ENCODE results near the gene TRIP12. TPM values are rescaled to one million over a fixed set of nuclear protein-coding genes. Genes with fewer than 3 reads are reported as not detected.

The TRIP12 gene
- total RNA-seq, 4 donors from 2014 or later = 131 to 343 (median 194) TPM

GRCh38 chr2:229943171-229943570 lies 21.4 kb upstream of the TRIP12 start:
- Histone ChIP-seq H3K9me3 (no peaks in the 10 kb centered on the region), H3K27me3 (no peaks in the 10 kb centered on the region), H3K4me3 (no peak overlapping the region), H3K36me3 (no peaks in the 10 kb centered on the region), H3K27ac (no peak overlapping the region), H3K4me1 (no peaks in the 10 kb centered on the region)
- no peak for TF ChIP-seq POLR2A (IDR thresholded peaks at IDR 0.05)
- TF ChIP-seq, protein P1, sequence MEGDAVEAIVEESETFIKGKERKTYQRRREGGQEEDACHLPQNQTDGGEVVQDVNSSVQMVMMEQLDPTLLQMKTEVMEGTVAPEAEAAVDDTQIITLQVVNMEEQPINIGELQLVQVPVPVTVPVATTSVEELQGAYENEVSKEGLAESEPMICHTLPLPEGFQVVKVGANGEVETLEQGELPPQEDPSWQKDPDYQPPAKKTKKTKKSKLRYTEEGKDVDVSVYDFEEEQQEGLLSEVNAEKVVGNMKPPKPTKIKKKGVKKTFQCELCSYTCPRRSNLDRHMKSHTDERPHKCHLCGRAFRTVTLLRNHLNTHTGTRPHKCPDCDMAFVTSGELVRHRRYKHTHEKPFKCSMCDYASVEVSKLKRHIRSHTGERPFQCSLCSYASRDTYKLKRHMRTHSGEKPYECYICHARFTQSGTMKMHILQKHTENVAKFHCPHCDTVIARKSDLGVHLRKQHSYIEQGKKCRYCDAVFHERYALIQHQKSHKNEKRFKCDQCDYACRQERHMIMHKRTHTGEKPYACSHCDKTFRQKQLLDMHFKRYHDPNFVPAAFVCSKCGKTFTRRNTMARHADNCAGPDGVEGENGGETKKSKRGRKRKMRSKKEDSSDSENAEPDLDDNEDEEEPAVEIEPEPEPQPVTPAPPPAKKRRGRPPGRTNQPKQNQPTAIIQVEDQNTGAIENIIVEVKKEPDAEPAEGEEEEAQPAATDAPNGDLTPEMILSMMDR (IDR thresholded peaks at IDR 0.05) = no peak
- DNase-seq = no peak

DNA sequence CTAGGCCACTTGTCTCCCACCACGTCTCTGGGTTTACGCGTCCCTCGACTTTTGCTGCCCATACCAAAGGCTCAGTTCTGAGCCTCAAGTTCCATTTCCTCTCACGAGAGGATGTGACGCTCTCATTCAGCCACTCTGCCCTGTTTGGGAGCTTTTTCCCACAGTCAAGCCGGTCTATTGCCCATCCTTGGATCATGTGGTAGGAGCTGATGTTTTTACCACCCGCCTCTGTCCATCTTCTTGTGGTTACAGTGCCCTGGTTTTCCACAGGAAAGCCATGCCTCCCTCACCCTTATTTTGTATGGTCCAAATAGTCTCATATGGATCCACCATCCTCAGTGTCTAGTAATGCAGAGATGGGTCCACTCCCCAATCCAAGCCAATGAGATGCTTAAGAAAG lies 20.9 kb upstream of the TRIP12 start:
- Histone ChIP-seq H3K27ac (no peak overlapping the region), H3K4me1 (no peaks in the 10 kb centered on the region), H3K4me3 (no peak overlapping the region), H3K36me3 (no peaks in the 10 kb centered on the region), H3K27me3 (no peaks in the 10 kb centered on the region), H3K9me3 (no peaks in the 10 kb centered on the region)
- no peak for TF ChIP-seq POLR2A (IDR thresholded peaks at IDR 0.05)
- TF ChIP-seq, protein P1 (IDR thresholded peaks at IDR 0.05) = no peak
- no peak for DNase-seq

DNA sequence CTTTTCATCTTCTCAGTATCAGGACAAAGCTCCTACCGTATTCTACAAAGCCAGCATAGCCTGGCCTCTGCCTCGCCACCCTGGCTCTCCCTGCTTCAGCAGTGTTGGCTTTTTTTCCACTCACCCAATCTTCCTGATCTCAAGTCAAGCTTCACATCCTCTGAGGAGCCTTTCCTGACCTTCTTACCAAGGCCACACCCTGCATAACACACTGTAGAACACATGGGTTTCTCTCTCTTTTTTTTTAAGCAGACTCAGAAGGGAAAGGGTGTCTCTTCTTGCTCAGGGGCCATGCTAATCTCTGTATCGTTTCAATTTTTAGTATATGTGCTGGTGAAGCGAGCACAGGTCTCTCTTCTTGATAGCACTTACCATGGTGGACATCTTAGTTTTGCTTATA lies 15.7 kb upstream of the TRIP12 start:
- no peak overlapping the region for H3K27ac ChIP-seq
- H3K9me3 ChIP-seq = no peaks in the 10 kb centered on the region
- H3K4me1 ChIP-seq = no peaks in the 10 kb centered on the region
- no peaks in the 10 kb centered on the region for H3K36me3 ChIP-seq
- no peaks in the 10 kb centered on the region for H3K27me3 ChIP-seq
- TF ChIP-seq, protein P1 (IDR thresholded peaks at IDR 0.05) = no peak
- no peak overlapping the region for H3K4me3 ChIP-seq
- no peak for DNase-seq

- Histone ChIP-seq H3K36me3 (no peaks in the 10 kb centered on the region), H3K27me3 (no peaks in the 10 kb centered on the region), H3K9me3 (no peaks in the 10 kb centered on the region), H3K4me1 (no peaks in the 10 kb centered on the region), H3K4me3 (no peak overlapping the region), H3K27ac (no peak overlapping the region)
- no peak for DNase-seq
- TF ChIP-seq, protein P1 (IDR thresholded peaks at IDR 0.05) = no peak
- TF ChIP-seq POLR2A (IDR thresholded peaks at IDR 0.05) = no peak
Measured at GRCh38 chr2:229931241-229931640, 9.4 kb upstream of the TRIP12 start.

DNA sequence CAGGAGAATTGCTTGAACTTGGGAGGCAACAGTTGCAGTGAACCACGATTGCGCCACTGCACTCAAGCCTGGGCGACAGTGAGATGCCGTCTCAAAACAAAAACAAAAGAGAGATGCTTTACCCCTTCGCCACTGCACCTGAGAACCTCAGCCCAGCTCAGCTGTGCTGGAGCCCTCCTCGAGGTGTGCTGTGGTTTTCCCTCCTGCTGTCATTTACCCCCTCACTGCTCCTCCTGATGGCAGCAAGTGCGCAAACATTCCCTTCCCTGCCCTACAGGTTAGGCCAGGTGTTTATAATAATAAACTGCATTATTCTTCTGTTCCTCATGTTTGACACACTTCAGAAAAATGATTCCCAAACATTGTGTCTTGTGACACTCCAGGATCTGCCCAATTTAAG lies 8.8 kb upstream of the TRIP12 start:
- Histone ChIP-seq H3K27ac (no peak overlapping the region), H3K4me1 (no peaks in the 10 kb centered on the region), H3K27me3 (no peaks in the 10 kb centered on the region), H3K36me3 (no peaks in the 10 kb centered on the region), H3K4me3 (no peak overlapping the region), H3K9me3 (no peaks in the 10 kb centered on the region)
- no peak for DNase-seq
- no peak for TF ChIP-seq POLR2A (IDR thresholded peaks at IDR 0.05)
- TF ChIP-seq, protein P1 (IDR thresholded peaks at IDR 0.05) = no peak

DNA sequence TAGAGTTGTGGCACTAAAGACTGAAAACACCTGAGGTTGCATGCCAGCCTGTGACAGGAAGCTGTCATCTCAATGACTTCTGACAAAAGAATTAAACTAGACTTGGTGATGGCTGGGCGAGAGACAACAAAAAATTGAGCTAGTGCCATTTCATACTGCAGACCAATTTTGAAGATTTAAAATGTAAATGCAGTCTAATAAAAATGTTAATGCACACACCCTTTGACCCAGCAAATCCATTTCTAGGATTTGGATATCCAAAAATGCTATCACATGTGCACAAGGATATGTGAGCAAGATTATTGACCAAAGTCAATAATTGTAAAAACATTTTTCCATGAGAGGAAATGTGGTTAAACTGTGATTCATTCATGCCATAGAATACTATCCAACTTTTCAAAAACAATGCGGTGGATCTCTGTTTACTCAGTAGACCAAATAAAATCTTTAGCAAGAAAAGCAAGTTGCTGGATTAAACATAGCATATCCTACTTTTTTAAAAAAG lies 6.1 kb upstream of the TRIP12 start:
- no peak overlapping the region for H3K4me3 ChIP-seq
- no peaks in the 10 kb centered on the region for H3K27me3 ChIP-seq
- H3K27ac ChIP-seq = no peak overlapping the region
- H3K36me3 ChIP-seq = no peaks in the 10 kb centered on the region
- peaks cover 0 to 15% (median 0%) of the 10 kb centered on the region in 4 donors for H3K4me1 ChIP-seq
- no peaks in the 10 kb centered on the region for H3K9me3 ChIP-seq
- TF ChIP-seq, protein P1 (IDR thresholded peaks at IDR 0.05) = no peak
- no peak for TF ChIP-seq POLR2A (IDR thresholded peaks at IDR 0.05)
- no peak for DNase-seq

Data from Peyer's patch (tissue), 4 donors.